Left ventricle myocardium inferior (tissue), 1 donor: ENCODE measurements around the gene NFXL1. TPM values are rescaled to one million over a fixed set of nuclear protein-coding genes. Genes with fewer than 3 reads are reported as not detected.
A peak's percentile ranks its signal among the peaks of the same experiment; 100 is the strongest.

Experiments
- DNase-seq: peaks from one replicate; pipeline ENCODE4 v3.0.0-alpha.2; 2020
- H3K27ac ChIP-seq: fragments of 200-600 bp; replicated peaks from 2 replicates; pipeline ENCODE4 v1.8.0; 2021
- H3K27me3 ChIP-seq: fragments of 200-600 bp; 2 replicates; pipeline ENCODE4 v1.8.0; 2021; ENCODE audit warnings: low read depth
- H3K36me3 ChIP-seq: fragments of 200-600 bp; 2 replicates; pipeline ENCODE4 v1.8.0; 2021
- H3K4me1 ChIP-seq: fragments of 200-600 bp; 2 replicates; pipeline ENCODE4 v1.8.0; 2021
- H3K4me3 ChIP-seq: fragments of 200-600 bp; 2 replicates; pipeline ENCODE4 v1.8.0; 2021; ENCODE audit warnings: mild to moderate bottlenecking, moderate library complexity
- H3K9me3 ChIP-seq: fragments of 200-600 bp; replicated peaks from 2 replicates; pipeline ENCODE4 v1.8.0; 2021
- CTCF ChIP-seq: fragments of 200-600 bp; IDR thresholded peaks from 2 replicates; pipeline ENCODE4 v1.8.0; 2021; ENCODE audit warnings: antibody characterized with exemption, mild to moderate bottlenecking, borderline replicate concordance
- intact Hi-C: fragments of 100-400 bp; cut with micrococcal nuclease; formaldehyde crosslinking; loops from one replicate; pipeline ENCODE4 v1.11.0; 2022
- total RNA-seq: library from RNA; stranded (reverse); fragmentation: NEBNext Ultra II Directional; extraction: Animal tissue kit (Norgen Biotek cat#: 25700); gene quantifications from one replicate; pipeline ENCODE4 v1.2.1, GENCODE V29; 2021
- donor health status: DM: no; HTN: yes; CAD: no; lungs with severe emphysema.

NFXL1 gene
- total RNA-seq, 1 donor from 2014 or later = 4.8 TPM

- Histone ChIP-seq H3K4me3 (no peak overlapping the region), H3K27ac (no peak overlapping the region), H3K27me3 (no peaks in the 10 kb centered on the region), H3K36me3 (no peaks in the 10 kb centered on the region), H3K9me3 (no peaks in the 10 kb centered on the region), H3K4me1 (peaks cover 9% of the 10 kb centered on the region)
- intact Hi-C loops = no loop called here
- TF ChIP-seq CTCF = no peak
- DNase-seq = no peak
These were observed 109.8 kb downstream of the NFXL1 start for GRCh38 chr4:47804598-47804997.

- intact Hi-C loops = no loop called here
- TF ChIP-seq CTCF = no peak
- peak overlapping the region; percentile 13 for H3K27ac ChIP-seq
- no peaks in the 10 kb centered on the region for H3K36me3 ChIP-seq
- H3K4me1 ChIP-seq = peaks cover 22% of the 10 kb centered on the region
- no peaks in the 10 kb centered on the region for H3K9me3 ChIP-seq
- no peak for DNase-seq
- no peak overlapping the region for H3K4me3 ChIP-seq
- H3K27me3 ChIP-seq = no peaks in the 10 kb centered on the region
These were observed 112.8 kb downstream of the NFXL1 start for GRCh38 chr4:47801481-47802002.

DNA sequence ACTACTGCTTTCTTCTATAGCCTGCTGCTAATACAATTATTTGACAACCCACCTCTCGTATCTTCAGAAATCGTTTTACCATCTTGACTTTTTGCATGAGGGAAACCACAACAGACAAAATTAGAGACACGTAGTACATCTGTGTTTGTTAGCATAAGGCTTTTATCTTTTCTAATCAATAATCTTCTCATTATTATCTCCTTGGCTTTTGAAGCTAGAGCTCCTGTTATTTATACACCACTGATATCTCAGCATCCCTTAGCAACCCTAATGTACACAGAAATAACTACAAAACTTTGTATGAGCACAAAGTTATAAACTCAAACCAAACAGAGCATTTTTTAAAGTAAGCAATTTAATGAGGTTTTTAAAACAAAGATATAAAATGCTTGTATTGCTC lies 116.2 kb downstream of the NFXL1 start:
- H3K27ac ChIP-seq = peak overlapping the region; percentile 13
- intact Hi-C loops = no loop called here
- no peaks in the 10 kb centered on the region for H3K27me3 ChIP-seq
- no peaks in the 10 kb centered on the region for H3K36me3 ChIP-seq
- H3K9me3 ChIP-seq = no peaks in the 10 kb centered on the region
- no peak for DNase-seq
- H3K4me3 ChIP-seq = no peak overlapping the region
- peaks cover 27% of the 10 kb centered on the region for H3K4me1 ChIP-seq
- no peak for TF ChIP-seq CTCF

Other genes starting within 250 kb of the NFXL1 start
- 92.0 TPM for gene CORIN, start 76.5 kb downstream of the NFXL1 start, total RNA-seq
- not detected for gene CNGA1, start 102.1 kb upstream of the NFXL1 start, total RNA-seq
- gene NIPAL1, start 102.2 kb upstream of the NFXL1 start, total RNA-seq = 0.25 TPM
- gene TXK, start 219.7 kb upstream of the NFXL1 start, total RNA-seq = 0.71 TPM